GM21717 (cell line): Measurements from ENCODE around the gene CELSR1.
"Not testable (repeated sequence)": the region's sequence is repeated elsewhere in the genome, so short reads cannot be mapped to it uniquely, and the experiment has no call there.

Source experiments
- ATAC-seq: cut with Tn5 transposase; IDR thresholded peaks from one replicate; pipeline ENCODE4 v1.9.1; 2021; ENCODE audit warnings: mild to moderate bottlenecking, moderate library complexity; ENCODE audit not compliant: unreplicated experiment

The CELSR1 gene

DNA sequence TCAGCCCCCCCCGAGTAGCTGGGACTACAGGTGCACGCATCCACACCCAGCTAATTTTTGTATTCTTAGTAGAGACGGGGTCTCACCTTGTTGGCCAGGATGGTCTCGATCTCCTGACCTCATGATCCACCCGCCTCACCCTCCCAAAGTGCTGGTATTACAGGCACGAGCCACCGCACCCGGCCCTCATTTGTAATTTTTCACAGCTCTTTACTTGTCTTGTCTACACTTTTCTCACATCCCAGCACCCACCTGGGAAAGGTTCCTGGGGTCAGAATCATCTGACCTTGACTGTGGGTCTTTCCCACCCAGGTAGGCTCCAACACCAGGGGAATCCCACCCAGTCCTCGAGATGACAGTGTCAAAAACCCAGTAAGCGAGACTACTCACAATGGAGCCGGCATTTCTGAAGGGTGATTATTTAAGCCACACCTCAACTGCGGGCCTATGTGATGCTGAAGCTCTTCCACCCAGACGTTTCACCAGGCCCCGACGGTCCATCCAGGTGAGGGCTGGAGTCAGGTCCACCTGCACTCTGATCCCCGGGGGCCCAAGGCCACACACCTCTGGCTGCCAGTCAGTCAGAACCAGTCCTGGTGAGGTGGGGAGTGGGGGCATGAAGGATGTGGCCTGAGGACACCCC is 23.4 kb downstream of the CELSR1 start:
- ATAC-seq: no peak

DNA sequence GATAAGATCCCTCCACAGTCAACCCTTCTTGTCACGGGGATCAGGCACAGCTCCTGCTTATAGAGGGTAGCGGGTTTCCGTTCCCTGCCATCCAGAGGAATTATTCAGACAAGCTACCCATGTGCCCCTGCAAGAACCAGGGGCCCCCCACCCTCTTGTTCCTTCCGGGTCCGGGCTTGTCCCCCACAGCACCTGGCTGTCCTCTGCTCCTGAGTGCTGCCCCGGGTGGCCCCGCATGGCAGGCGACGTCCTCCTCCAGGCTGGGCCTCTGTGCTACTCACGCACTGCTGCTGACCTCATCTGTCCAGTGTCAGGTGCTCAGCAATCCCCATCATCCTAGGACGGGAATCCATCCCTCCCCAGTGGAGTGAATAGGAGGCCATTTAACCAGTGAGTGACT is 24.7 kb downstream of the CELSR1 start:
- ATAC-seq: no peak

DNA sequence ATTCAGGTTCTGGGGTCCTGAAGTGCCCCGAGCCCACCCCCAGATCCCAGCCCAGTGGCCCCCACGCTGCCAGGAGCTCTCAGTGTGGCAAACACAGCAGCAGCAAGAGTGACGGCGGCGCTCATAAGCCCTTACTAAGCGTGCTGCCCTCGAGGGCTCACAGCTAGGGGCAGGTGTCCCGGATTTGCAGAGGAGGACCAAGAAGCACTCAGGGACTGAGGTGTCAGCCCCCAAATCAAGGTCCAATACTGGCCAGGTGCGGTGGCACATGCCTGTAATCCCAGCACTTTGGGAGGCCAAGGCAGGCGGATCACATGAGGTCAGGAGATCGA is 25.4 kb downstream of the CELSR1 start:
- ATAC-seq: no peak

- ATAC-seq: no peak
Measured at GRCh38 chr22:46511151-46512038, 26.0 kb downstream of the CELSR1 start.

GRCh38 chr22:46509416-46510089 is 27.9 kb downstream of the CELSR1 start:
- ATAC-seq: no peak

GRCh38 chr22:46508491-46508999 is 28.9 kb downstream of the CELSR1 start:
- no peak for ATAC-seq

- no peak for ATAC-seq
Measured at GRCh38 chr22:46507451-46508425, 29.7 kb downstream of the CELSR1 start.

DNA sequence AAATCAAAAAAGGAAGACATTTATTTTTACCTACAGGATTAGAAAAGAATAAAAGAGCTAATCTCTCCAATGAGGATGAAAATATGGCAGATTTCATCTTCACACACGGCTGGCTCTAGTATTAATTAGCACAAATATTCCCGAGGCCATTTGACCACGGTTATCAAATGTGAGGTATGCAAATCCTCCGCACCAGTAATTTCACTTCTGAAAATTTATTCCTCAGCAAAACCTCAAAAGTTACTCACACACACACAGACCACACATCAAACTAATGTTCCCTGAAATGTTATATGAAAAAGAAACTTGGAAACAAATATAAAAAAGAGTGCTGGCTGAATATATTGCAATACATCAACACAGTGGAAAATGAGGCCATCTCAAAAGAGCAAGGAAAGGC is 32.8 kb downstream of the CELSR1 start:
- ATAC-seq: no peak

- no peak for ATAC-seq
Measured at GRCh38 chr22:46502440-46503175, 34.8 kb downstream of the CELSR1 start.

- ATAC-seq: no peak
Measured at GRCh38 chr22:46501701-46502100, 35.7 kb downstream of the CELSR1 start.

DNA sequence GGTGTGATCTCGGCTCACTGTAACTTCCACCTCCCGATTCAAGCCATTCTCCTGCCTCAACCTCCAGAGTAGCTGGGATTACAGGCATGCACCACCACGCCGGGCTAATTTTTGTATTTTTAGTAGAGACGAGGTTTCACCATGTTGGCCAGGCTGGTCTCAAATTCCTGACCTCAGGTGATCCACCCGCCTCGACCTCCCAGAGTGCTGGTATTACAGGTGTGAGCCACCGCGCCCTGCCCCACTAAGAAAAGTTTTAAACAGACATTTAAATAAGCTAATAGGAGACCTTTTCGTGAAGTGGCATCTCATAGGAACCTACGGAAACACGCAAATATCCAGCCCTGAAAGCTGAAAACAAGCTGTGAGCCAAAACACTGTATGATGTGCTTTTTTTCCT is 36.2 kb downstream of the CELSR1 start:
- not testable (repeated sequence) for ATAC-seq

- no peak for ATAC-seq
Measured at GRCh38 chr22:46500201-46500600, 37.2 kb downstream of the CELSR1 start.

DNA sequence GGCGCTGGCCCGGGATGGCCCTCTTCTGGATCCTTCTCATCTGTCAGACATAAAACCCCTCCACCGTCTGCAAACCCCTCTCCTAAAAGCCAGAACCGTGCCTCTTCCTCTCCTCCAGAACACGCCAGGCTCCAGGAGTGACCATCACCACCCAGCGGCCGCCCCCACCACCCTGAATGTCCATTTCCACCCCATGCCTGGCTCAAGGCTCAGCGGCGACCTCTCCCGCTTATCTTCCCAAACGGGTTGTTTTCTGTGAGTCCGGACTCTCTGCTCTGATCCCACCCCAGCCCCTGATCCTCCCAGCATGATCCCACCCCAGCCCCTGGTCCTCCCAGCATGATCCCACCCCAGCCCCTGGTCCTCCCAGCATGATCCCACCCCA is 37.6 kb downstream of the CELSR1 start:
- no peak for ATAC-seq

DNA sequence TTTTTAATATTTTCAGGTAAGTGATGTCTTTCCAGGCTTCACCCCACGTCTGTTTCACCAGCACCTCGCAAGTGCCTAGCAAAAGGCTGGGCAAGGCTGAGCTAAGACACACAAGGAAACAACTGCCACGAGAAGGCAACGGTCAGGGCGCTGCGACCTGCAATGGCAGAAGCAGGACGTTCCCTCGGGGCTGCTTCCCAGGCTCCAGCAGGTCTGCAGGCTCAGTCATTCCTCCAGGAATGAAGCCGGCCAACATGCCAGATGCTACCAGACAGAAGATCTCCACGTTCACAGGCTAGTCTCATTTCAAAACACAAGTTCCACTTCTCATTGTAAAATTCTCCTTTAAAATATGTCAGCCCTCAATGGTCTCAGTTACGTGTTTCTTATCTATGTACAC is 45.5 kb downstream of the CELSR1 start:
- no peak for ATAC-seq

DNA sequence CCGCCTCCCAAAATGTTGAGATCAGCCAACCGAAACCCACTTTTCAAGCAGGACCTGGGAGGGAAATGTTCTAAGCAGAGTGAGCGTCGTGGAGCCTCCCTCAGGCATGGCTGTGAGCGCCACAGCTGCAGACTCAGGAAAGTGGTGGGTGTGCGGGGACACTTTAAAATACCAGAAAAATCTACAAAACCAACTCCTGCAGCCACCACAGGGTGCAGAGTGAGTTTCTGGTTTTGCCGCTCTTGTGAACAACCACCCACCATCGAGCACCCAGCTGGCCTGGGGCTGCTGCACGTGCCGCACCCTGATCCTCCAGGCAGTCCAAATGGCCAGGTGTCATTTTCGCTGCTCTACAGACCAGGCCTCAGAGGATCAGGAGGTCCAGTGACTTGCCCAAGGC is 46.9 kb downstream of the CELSR1 start:
- ATAC-seq: no peak

DNA sequence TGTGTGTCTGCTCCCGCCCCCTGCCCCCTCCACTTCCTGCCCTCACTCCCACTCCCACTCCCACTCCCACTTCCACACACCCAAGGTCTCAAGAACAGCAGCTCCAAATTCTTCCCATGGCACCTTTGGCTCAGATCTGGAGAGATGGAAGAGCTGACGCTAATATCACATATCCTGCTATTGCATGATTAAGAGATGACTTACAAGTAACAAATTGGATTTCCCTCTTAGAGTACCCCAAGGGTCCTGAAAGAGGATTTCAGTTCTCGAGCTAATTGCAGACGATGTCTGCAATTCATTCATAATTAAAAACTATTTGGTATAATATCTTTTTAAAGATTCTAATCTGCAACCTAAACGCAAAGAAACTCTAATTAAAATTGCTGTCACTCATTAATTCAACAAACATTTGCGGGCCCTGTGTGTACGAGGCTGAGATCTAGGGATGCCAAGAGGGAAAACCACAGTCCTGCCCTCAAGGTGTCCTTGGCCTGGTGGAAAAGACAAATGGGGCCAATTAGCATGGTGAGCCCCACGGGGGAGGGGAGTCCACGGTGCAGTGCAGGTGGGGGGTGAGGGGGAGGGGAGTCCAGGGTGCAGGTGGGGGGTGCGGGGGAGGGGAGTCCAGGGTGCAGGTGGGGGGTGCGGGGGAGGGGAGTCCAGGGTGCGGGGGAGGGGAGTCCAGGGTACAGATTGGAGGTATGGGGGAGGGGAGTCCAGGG is 50.3 kb downstream of the CELSR1 start:
- no peak for ATAC-seq

DNA sequence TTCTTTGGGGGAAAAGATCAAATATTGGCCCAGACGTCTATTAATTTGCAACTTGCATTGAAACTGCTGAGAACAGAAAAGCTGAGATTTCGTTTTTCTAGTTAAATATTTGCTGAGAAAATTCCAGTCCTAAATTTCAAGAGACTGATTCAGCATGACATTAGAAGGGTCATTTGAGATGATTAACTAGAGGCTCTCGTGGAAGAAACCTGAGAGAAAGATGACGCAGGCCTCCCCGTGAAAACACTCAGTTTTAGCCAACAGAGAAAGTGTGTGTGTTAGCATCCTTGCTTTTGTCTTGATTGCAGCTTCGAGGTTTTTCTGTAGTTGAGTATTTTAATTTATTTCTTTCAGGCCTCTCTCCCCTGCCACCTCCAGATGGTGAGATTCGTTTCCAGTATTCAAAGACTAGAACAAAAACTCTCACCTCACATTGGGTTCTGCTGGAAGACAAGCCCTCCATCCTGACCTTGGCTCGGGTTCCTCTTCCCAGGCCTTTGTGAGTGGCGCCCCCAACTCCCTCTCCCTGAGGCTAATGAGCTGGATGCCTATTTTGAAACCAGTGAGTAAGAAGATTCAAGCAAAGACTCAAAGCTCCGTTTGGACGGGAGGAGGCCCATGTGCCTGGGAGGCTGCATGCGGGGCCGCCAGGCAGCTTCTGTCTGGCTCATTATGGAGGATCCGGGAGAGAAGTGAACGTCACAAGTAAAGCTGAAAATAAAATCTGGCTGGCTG is 52.4 kb downstream of the CELSR1 start:
- no peak for ATAC-seq

GRCh38 chr22:46484156-46484860 is 53.1 kb downstream of the CELSR1 start:
- ATAC-seq: no peak
